Activated CD4-positive, alpha-beta T cell treated with anti-CD3 and anti-CD28 coated beads, Interleukin-2, amount 50 U/mL, for 4 hours (primary cell): ENCODE data around the gene GTF2H4.
"Not testable (repeated sequence)": the region's sequence is repeated elsewhere in the genome, so short reads cannot be mapped to it uniquely, and the experiment has no call there.

ENCODE experiments used
- DNase-seq, 2 experiments: peaks; one replicate each; pipeline ENCODE4 v3.0.0-alpha.2; 2020

Gene GTF2H4

GRCh38 chr6:30907758-30908591 is at the start of gene GTF2H4:
GTF2H4 (plus strand) TSS chr6:30908207.
- peak; percentile 95 to 97 for DNase-seq

GRCh38 chr6:30859726-30860125 is 48.3 kb upstream of the GTF2H4 start:
- not testable (repeated sequence) for DNase-seq

DNA sequence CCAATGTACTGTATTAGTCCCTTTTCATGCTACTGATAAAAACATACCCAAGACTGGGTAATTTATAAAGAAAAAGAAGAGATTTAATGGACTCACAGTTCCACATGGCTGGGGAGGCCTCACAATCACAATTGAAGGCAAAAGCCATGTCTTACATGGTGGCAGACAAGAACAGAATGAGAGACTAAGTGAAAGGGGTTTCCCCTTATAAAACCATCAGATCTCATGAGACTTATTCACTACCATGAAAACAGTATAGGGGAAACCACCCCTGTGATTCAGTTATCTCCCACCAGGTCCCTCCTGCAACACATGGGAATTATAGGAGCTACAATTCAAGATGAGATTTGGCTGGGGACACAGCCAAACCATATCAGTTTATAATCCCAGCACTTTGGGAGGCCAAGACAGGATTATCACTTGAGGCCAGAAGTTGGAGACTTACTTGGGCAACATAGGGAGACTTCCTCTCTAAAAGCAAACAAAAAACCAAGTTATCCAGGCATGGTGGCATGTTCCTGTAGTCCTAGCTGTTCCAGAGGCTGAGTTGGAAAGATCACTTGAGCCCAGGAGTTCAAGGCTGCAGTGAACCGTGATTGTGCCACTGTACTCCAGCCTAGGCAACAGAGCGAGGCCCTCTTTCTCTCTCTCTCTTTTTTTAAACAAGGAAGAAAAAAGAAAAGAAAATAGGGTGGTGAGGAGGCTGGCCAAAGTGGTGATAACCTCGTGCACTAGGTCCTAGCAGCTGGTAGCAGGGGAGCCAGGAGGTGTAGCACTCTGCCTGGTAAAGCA is 46.6 kb upstream of the GTF2H4 start:
- DNase-seq: no peak

DNA sequence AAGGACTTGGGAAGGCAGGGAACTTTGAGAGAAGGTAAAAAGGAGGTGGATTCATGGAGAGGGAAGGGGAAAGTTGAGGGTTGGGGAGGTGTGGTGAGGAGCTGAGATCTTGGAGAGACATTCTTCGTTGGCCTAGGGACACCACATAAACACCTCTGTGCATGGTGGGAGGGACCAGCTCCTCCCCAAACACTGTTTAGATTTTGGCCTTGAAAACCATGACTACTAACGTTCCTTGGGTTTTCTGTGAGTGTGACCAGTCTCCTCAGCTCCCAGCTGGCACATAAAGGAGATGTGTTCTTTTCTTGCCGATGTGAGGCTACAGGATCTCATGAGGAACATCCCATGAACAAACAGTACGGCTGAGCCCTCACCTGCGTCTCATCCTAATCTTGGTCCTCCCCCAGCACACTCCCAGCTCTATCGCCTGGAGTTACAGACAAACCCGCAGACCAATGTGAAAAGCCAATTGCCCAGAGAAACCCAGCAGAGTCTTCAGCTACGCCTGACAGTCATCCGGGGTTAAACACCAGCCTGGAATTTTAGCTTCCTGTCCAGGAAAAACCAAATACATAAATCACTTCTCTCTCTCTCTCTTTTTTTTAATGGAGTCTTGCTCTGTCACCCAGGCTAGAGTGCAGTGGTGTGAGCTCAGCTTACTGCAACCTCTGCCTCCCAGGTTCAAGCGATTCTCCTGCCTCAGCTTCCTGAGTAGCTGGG is 45.7 kb upstream of the GTF2H4 start:
- no peak for DNase-seq

DNA sequence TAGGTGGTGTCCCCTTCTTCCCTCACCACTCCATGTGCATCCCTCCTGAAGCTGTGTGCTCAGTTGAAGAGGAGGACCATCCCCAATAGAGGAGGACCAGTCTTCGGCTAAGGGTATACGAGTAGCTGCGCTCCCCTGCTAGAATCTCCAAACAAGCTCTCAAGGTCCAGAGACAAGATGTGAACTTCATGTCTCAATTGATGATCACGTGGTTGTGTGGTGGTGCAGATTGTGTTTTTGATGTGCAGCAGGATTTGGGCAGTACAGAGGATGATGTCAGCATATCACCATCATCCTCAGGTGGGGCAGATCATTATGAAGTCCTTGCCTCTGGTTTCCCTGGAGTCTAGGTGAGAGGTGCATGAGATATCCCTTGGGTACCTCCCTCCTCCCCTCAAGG is 43.7 kb upstream of the GTF2H4 start:
- no peak for DNase-seq

DNA sequence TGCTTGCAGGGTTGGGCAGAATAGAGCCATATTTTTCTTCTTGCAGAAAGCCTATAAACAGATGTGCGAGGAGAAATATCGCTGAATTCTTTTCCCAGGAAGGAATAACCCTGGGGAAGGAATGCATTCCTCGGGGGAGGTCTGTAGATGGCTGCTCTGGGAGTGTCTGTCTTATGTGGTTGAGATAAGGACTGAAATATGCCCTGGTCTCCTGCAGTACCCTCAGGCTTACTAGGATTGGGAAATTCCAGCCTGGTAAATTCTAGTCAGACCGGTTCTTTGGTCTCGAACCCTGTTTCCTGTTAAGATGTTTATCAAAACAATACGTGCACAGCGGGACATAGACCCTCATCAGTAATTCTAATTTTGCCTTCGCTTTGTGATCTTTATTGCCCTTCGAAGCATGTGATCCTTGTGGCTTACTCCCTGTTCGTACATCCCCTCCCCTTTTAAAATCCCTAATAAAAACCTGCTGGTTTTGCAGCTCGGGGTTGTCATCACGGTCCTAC is 38.7 kb upstream of the GTF2H4 start:
- not testable (repeated sequence) for DNase-seq

DNA sequence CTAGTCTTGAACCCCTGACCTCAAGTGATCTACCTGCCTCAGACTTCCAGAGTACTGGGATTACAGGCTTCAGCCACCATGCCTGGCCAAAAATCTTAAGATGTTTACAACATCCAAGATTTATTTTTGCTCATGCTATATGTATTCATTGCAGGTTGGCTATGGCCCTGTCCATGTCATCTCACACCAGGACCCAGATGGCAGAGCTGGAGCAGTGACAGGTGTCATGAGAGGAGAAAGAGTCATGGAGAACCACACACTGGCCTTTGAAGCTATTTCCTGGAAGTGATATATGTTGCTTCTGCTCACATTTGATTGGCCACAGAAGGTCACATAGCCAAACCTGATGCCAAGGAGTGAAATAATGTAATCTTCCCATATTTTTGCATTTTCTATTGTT is 37.5 kb upstream of the GTF2H4 start:
- no peak for DNase-seq

GRCh38 chr6:30871592-30872183 is 36.3 kb upstream of the GTF2H4 start:
- DNase-seq: no peak

DNA sequence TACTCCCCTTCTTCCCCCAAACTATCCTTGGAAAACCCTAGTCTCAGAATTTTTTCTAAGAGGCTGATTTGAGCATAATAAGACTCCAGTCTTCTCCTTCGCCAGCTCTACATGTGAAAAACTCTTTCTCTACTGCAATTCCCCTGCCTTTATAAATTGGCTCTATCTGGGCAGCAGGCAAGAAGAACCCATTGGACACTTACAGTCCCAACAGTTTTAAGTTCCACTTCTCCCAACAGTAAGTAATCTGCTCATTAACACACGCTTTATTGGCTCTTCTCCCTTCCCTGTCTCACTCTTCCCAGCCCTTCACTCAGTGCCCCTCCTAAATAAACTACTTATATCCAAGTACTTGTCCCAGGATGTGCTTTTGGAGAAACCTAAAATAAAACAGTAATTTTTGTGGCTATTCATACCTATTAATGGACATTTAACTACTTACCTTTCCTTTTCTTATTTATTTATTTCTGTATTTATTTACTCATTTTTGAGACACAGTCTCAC is 34.8 kb upstream of the GTF2H4 start:
- no peak for DNase-seq

GRCh38 chr6:30873795-30874194 is 34.2 kb upstream of the GTF2H4 start:
- DNase-seq: not testable (repeated sequence)

GRCh38 chr6:30875244-30876038 is 32.6 kb upstream of the GTF2H4 start:
- DNase-seq: no peak

GRCh38 chr6:30876039-30876730 is 31.8 kb upstream of the GTF2H4 start:
- no peak for DNase-seq

- peak; percentile 75 for DNase-seq
Measured at GRCh38 chr6:30877419-30878262, 30.4 kb upstream of the GTF2H4 start.

DNA sequence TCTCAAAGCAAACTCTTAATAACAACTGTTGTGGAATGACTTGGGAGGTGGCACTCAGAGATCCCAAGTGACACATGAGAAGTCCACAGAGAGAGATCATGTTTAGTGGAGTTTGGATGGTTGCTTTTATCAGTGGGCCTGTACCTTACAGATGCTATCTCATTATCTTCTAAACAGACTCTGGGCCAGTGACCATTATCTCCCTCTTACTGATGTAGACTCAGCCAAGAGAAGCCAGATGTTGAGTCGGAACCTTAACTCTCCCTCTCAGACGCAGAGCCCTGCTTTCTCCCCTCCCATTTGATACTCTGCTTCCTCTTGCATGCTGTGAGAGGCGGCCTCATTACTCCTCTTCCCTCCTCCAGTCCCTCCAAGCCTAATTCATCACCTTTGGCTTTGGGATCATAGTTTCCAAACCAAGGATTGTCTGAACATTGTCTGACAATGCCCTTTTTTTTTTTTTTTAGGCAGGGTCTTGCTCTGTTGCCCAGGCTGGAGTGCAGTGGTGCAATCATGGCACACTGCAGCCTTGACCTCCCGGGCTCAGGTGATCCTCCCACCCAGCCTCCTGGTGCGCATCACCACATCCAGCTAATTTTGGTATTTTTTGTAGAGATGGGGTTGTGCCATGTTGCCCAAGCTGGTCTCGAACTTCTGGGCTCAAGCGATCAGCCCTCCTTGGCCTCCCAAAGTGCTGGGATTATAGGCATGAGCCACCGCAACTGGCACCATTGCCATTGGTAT is 28.2 kb upstream of the GTF2H4 start:
- no peak for DNase-seq

DNA sequence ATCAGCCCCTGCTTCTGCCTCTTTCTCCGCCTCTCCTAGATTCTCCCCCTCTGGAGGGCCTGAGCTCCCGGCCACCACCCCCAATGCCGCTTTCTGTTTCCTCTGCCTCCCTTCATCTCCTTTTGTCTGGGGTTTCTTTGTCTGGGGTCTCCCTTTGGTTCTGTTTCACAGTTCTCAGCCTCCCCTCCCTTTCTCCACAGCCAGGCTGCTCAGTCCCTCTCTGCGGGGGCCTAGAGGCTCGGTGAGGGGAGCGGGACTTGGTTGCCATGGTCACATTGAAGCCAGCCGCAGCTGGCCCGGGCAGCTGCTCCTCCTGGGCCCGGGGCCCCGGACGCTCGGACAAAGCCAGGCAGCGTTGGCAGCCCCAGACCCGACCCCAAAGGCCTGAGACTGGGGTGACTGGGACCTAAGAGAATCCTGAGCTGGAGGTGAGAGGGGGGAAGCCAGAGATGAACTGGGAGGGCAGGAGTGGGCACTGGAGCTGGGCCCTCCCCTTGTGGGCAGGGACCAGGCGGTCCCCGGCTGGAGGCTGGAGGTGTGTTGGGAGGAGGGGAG is 27.2 kb upstream of the GTF2H4 start:
- DNase-seq: no peak

DNA sequence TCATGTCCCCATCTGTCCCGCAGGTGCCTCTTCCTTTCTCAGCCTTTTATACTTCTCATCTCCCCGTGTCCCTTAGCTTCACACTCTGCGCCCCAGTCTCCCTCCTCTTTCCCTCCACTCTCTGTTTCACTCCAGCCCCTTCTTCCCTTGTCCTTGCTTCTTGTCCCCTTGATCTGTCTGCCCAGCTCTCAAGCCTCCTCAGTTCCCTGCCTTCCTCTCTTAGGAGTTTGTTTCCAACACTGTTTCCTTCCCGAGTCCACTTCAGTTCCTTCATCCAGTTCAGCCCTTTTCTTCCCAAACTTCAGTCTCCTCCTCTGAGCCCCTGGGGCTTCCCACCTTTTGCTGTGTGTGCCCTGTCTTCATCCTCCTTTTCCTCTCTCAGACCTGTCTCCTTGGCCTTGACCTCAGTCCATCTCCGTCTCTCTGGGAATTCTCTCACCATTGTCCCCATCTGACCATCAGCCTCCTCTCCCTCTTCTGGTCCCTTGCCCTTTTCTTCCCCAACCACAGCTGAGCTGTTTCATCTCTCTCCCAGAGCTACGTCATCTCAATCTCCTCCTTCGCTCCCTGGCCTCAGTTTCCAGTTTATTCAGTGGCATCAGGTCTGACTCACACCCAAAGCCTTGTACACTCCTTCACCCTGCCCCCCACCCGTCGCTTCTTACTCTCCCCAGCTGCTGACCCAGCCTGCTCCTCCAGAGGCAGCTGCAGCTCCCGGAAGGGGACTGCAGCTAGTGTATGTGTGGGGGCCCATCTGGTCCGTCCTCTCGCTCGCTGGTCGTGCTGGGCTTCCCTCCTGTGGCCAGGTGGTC is 26.4 kb upstream of the GTF2H4 start:
- no peak for DNase-seq

DNA sequence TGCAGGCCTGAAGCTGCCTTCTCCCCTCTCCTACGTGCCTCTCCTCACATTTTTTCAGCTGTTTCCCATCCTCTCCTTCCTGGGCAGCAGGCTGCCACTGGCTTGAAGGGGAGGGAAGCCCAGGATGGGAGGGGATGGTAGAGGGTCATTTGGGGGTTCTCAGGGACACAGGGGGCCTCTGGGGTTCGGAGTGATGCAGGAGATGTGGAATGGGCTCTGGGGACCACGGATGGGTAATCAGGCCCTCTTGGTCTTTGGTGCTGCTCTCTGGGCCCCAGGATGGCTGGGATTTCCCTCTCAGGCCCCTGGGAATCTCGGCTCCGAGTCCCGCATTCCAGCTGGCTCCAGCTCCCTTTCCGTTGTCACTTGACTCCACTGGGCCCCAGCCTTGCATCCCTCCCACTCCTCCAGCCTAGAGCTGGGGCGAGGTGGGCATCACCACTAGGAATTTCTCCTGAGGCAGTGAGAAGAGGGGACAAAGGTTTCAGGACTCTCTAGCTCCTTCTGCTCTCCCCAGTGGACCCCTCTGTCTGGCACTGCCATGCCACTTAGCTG is 25.7 kb upstream of the GTF2H4 start:
- no peak for DNase-seq
